ENCODE measurements around the gene CORO1C. TPM values are rescaled to one million over a fixed set of nuclear protein-coding genes. Genes with fewer than 3 reads are reported as not detected.
A peak's percentile ranks its signal among the peaks of the same experiment; 100 is the strongest.

CORO1C gene
- total and polyA plus RNA-seq, 4 experiments from 2014 or later, result 8.0 to 12.6 (median 11.1) TPM

GRCh38 chr12:108679106-108679681, 52.1 kb downstream of the CORO1C start:
- POLR2A ChIA-PET (ENCODE audit: partially characterized antibody), result interaction anchor here (1.3 kb wide), 1 partner anchor 117 kb away, joined by 3 read pairs; the partner anchor contains the start of gene ISCU
- Mint-ChIP-seq H3K27me3 (no peaks in the 10 kb centered on the region), H3K4me1 (peaks cover 0 to 4% (median 2%) of the 10 kb centered on the region in 4 donors), H3K4me3 (no peak overlapping the region), H3K36me3 (peaks cover 2 to 6% of the 10 kb centered on the region in 2 donors), H3K27ac (no peak overlapping the region), H3K9me3 (no peaks in the 10 kb centered on the region)
- no peaks in the 10 kb centered on the region for H3K4me1 ChIP-seq (ENCODE audit: insufficient read depth, low read length)
- intact Hi-C loops (cut with micrococcal nuclease), result no loop called here
- no peaks in the 10 kb centered on the region for H3K9me3 ChIP-seq (ENCODE audit: control insufficient read depth in 1 of 2, low read length in 2 of 2)
- H3K27ac ChIP-seq (ENCODE audit: low read depth, low read length), result no peak overlapping the region
- H3K27me3 ChIP-seq (ENCODE audit: insufficient read depth, low read length), result no peaks in the 10 kb centered on the region
- no peak for DNase-seq
- H3K36me3 ChIP-seq (ENCODE audit: insufficient read depth, low read length), result no peaks in the 10 kb centered on the region
- CTCF ChIA-PET (ENCODE audit: partially characterized antibody), result interaction anchor here (1.2 to 1.6 kb wide), 4 partner anchors 12 to 124 kb away, joined by 3 to 10 read pairs (median 4); no protein-coding TSS in a partner anchor
- no peak overlapping the region for H3K4me3 ChIP-seq (ENCODE audit: low read length in 2 of 2)

GRCh38 chr12:108678104-108678730, 53.1 kb downstream of the CORO1C start:
- Mint-ChIP-seq H3K4me1 (peaks cover 0 to 4% (median under 1%) of the 10 kb centered on the region in 4 donors), H3K36me3 (peaks cover 2 to 6% of the 10 kb centered on the region in 2 donors), H3K9me3 (no peaks in the 10 kb centered on the region), H3K4me3 (no peak overlapping the region), H3K27ac (no peak overlapping the region), H3K27me3 (no peaks in the 10 kb centered on the region)
- Histone ChIP-seq H3K4me3 (ENCODE audit: low read length in 2 of 2) (no peak overlapping the region), H3K27me3 (ENCODE audit: insufficient read depth, low read length) (no peaks in the 10 kb centered on the region), H3K9me3 (ENCODE audit: control insufficient read depth in 1 of 2, low read length in 2 of 2) (no peaks in the 10 kb centered on the region), H3K27ac (ENCODE audit: low read depth, low read length) (no peak overlapping the region), H3K4me1 (ENCODE audit: insufficient read depth, low read length) (no peaks in the 10 kb centered on the region), H3K36me3 (ENCODE audit: insufficient read depth, low read length) (no peaks in the 10 kb centered on the region)
- no peak for DNase-seq
- intact Hi-C loops (cut with micrococcal nuclease), result no loop called here
- CTCF ChIA-PET (ENCODE audit: partially characterized antibody), result interaction anchor here (1.2 to 1.4 kb wide), 3 partner anchors 11 to 125 kb away, joined by 3 to 10 read pairs (median 4); no protein-coding TSS in a partner anchor
- POLR2A ChIA-PET (ENCODE audit: partially characterized antibody), result interaction anchor here (1.3 kb wide), 1 partner anchor 116 kb away, joined by 3 read pairs; the partner anchor contains the start of gene ISCU

- intact Hi-C loops (cut with micrococcal nuclease), result no loop called here
Observed at GRCh38 chr12:108677381-108677780, 53.9 kb downstream of the CORO1C start.

GRCh38 chr12:108676707-108677106, 54.6 kb downstream of the CORO1C start:
- ChIA-PET CTCF (ENCODE audit: partially characterized antibody) (no interaction called here), POLR2A (ENCODE audit: partially characterized antibody) (no interaction called here)
- H3K9me3 ChIP-seq (ENCODE audit: control insufficient read depth in 1 of 2, low read length in 2 of 2), result no peaks in the 10 kb centered on the region
- no peaks in the 10 kb centered on the region for H3K9me3 Mint-ChIP-seq
- H3K4me1 Mint-ChIP-seq, result peaks cover 0 to 4% (median under 1%) of the 10 kb centered on the region in 4 donors
- H3K27ac Mint-ChIP-seq, result peak overlapping the region in 1 of 7 donors; percentile 6
- intact Hi-C loops (cut with micrococcal nuclease), result no loop called here
- H3K27me3 Mint-ChIP-seq, result no peaks in the 10 kb centered on the region
- no peaks in the 10 kb centered on the region for H3K4me1 ChIP-seq (ENCODE audit: insufficient read depth, low read length)
- H3K27ac ChIP-seq (ENCODE audit: low read depth, low read length), result no peak overlapping the region
- no peak overlapping the region for H3K4me3 Mint-ChIP-seq
- peaks cover 2 to 6% of the 10 kb centered on the region in 2 donors for H3K36me3 Mint-ChIP-seq
- no peaks in the 10 kb centered on the region for H3K36me3 ChIP-seq (ENCODE audit: insufficient read depth, low read length)
- H3K4me3 ChIP-seq (ENCODE audit: low read length in 2 of 2), result no peak overlapping the region
- no peak for DNase-seq
- H3K27me3 ChIP-seq (ENCODE audit: insufficient read depth, low read length), result no peaks in the 10 kb centered on the region

More at GRCh38 chr12:108677381-108677780, 53.9 kb downstream of the CORO1C start:
- ChIA-PET CTCF (ENCODE audit: partially characterized antibody) (no interaction called here), POLR2A (ENCODE audit: partially characterized antibody) (no interaction called here)
- no peak overlapping the region for H3K4me3 Mint-ChIP-seq
- peaks cover 2 to 6% of the 10 kb centered on the region in 2 donors for H3K36me3 Mint-ChIP-seq
- Histone ChIP-seq H3K9me3 (ENCODE audit: control insufficient read depth in 1 of 2, low read length in 2 of 2) (no peaks in the 10 kb centered on the region), H3K27me3 (ENCODE audit: insufficient read depth, low read length) (no peaks in the 10 kb centered on the region), H3K4me1 (ENCODE audit: insufficient read depth, low read length) (no peaks in the 10 kb centered on the region), H3K4me3 (ENCODE audit: low read length in 2 of 2) (no peak overlapping the region), H3K36me3 (ENCODE audit: insufficient read depth, low read length) (no peaks in the 10 kb centered on the region), H3K27ac (ENCODE audit: low read depth, low read length) (no peak overlapping the region)
- peaks cover 0 to 4% (median under 1%) of the 10 kb centered on the region in 4 donors for H3K4me1 Mint-ChIP-seq
- H3K27me3 Mint-ChIP-seq, result no peaks in the 10 kb centered on the region
- DNase-seq, result no peak
- no peak overlapping the region for H3K27ac Mint-ChIP-seq
- no peaks in the 10 kb centered on the region for H3K9me3 Mint-ChIP-seq

GRCh38 chr12:108675792-108676191, 55.5 kb downstream of the CORO1C start:
- POLR2A ChIA-PET (ENCODE audit: partially characterized antibody), result no interaction called here
- Mint-ChIP-seq H3K36me3 (peaks cover 2 to 6% of the 10 kb centered on the region in 2 donors), H3K27me3 (no peaks in the 10 kb centered on the region), H3K4me1 (peaks cover 0 to 2% (median under 1%) of the 10 kb centered on the region in 4 donors), H3K27ac (peak overlapping the region in 1 of 7 donors; percentile 48), H3K9me3 (no peaks in the 10 kb centered on the region), H3K4me3 (no peak overlapping the region)
- intact Hi-C loops (cut with micrococcal nuclease), result no loop called here
- no peak overlapping the region for H3K27ac ChIP-seq (ENCODE audit: low read depth, low read length)
- no peaks in the 10 kb centered on the region for H3K4me1 ChIP-seq (ENCODE audit: insufficient read depth, low read length)
- CTCF ChIA-PET (ENCODE audit: partially characterized antibody), result no interaction called here
- no peak overlapping the region for H3K4me3 ChIP-seq (ENCODE audit: low read length in 2 of 2)
- DNase-seq, result no peak
- no peaks in the 10 kb centered on the region for H3K9me3 ChIP-seq (ENCODE audit: control insufficient read depth in 1 of 2, low read length in 2 of 2)
- no peaks in the 10 kb centered on the region for H3K36me3 ChIP-seq (ENCODE audit: insufficient read depth, low read length)
- H3K27me3 ChIP-seq (ENCODE audit: insufficient read depth, low read length), result no peaks in the 10 kb centered on the region

GRCh38 chr12:108672054-108672453, 59.3 kb downstream of the CORO1C start:
- no peaks in the 10 kb centered on the region for H3K4me1 ChIP-seq (ENCODE audit: insufficient read depth, low read length)
- intact Hi-C loops (cut with micrococcal nuclease), result no loop called here
- POLR2A ChIA-PET (ENCODE audit: partially characterized antibody), result no interaction called here
- no peak overlapping the region for H3K4me3 ChIP-seq (ENCODE audit: low read length in 2 of 2)
- Mint-ChIP-seq H3K36me3 (peaks cover 0 to 6% of the 10 kb centered on the region in 2 donors), H3K4me1 (peaks cover 0 to 2% (median 0%) of the 10 kb centered on the region in 4 donors), H3K27me3 (no peaks in the 10 kb centered on the region), H3K4me3 (no peak overlapping the region), H3K27ac (peak overlapping the region in 1 of 7 donors; percentile 34), H3K9me3 (no peaks in the 10 kb centered on the region)
- no peaks in the 10 kb centered on the region for H3K36me3 ChIP-seq (ENCODE audit: insufficient read depth, low read length)
- CTCF ChIA-PET (ENCODE audit: partially characterized antibody), result interaction anchor here (0.6 to 14.3 kb wide), 2 partner anchors 59 to 131 kb away, joined by 3 to 368 read pairs; no protein-coding TSS in a partner anchor
- no peaks in the 10 kb centered on the region for H3K27me3 ChIP-seq (ENCODE audit: insufficient read depth, low read length)
- no peak overlapping the region for H3K27ac ChIP-seq (ENCODE audit: low read depth, low read length)
- no peaks in the 10 kb centered on the region for H3K9me3 ChIP-seq (ENCODE audit: control insufficient read depth in 1 of 2, low read length in 2 of 2)
- no peak for DNase-seq

- no peak overlapping the region for H3K4me3 Mint-ChIP-seq
- no peak overlapping the region for H3K27ac ChIP-seq (ENCODE audit: low read depth, low read length)
- no peaks in the 10 kb centered on the region for H3K27me3 Mint-ChIP-seq
- no peak for DNase-seq
- peaks cover 0 to 2% (median 0%) of the 10 kb centered on the region in 4 donors for H3K4me1 Mint-ChIP-seq
- no peaks in the 10 kb centered on the region for H3K4me1 ChIP-seq (ENCODE audit: insufficient read depth, low read length)
- no peaks in the 10 kb centered on the region for H3K36me3 ChIP-seq (ENCODE audit: insufficient read depth, low read length)
- POLR2A ChIA-PET (ENCODE audit: partially characterized antibody), result no interaction called here
- CTCF ChIA-PET (ENCODE audit: partially characterized antibody), result interaction anchor here (14.3 kb wide), 1 partner anchor 132 kb away, joined by 368 read pairs; no protein-coding TSS in a partner anchor
- H3K9me3 ChIP-seq (ENCODE audit: control insufficient read depth in 1 of 2, low read length in 2 of 2), result no peaks in the 10 kb centered on the region
- H3K36me3 Mint-ChIP-seq, result peaks cover 0 to 6% of the 10 kb centered on the region in 2 donors
- H3K4me3 ChIP-seq (ENCODE audit: low read length in 2 of 2), result no peak overlapping the region
- H3K27ac Mint-ChIP-seq, result peak overlapping the region in 1 of 7 donors; percentile 32
- intact Hi-C loops (cut with micrococcal nuclease), result no loop called here
- no peaks in the 10 kb centered on the region for H3K27me3 ChIP-seq (ENCODE audit: insufficient read depth, low read length)
- no peaks in the 10 kb centered on the region for H3K9me3 Mint-ChIP-seq
Observed at GRCh38 chr12:108671110-108671509, 60.2 kb downstream of the CORO1C start.
